Spleen (tissue), 11 donors: Measurements from ENCODE around the gene ATP1A2. TPM values are rescaled to one million over a fixed set of nuclear protein-coding genes. Genes with fewer than 3 reads are reported as not detected.

Experiments used
- DNase-seq: peaks from one replicate; pipeline ENCODE4 v3.0.0-alpha.2; 2020
- H3K27ac ChIP-seq, 8 donors: fragments of 200-600 bp; sonication (generic) in 7 of 8; 1 replicate in 4 of 8; 2 replicates in 4 of 8; pipeline versions ENCODE4 v1.5.0 to v1.8.0; 2016 to 2021; ENCODE audit warnings: inconsistent platforms in 4 of 8, mild to moderate bottlenecking in 4 of 8, moderate library complexity in 1 of 8
- H3K27me3 ChIP-seq, 7 donors: fragments of 200-600 bp; sonication (generic) in 6 of 7; replicated peaks in 1 of 7; 1 replicate in 4 of 7; 2 replicates in 3 of 7; pipeline versions ENCODE4 v1.5.0 to v1.8.0; 2016 to 2021; ENCODE audit warnings: inconsistent platforms in 3 of 7, mild to moderate bottlenecking in 1 of 7
- H3K36me3 ChIP-seq, 6 donors: fragments of 200-600 bp; sonication (generic) in 5 of 6; 1 replicate in 4 of 6; 2 replicates in 2 of 6; pipeline versions ENCODE4 v1.5.0 to v1.8.0; 2016 to 2021; ENCODE audit warnings: inconsistent platforms in 2 of 6
- H3K4me1 ChIP-seq, 6 donors: fragments of 200-600 bp; sonication (generic) in 5 of 6; 1 replicate in 3 of 6; 2 replicates in 3 of 6; pipeline versions ENCODE4 v1.5.0 to v1.8.0; 2016 to 2021; ENCODE audit warnings: inconsistent platforms in 3 of 6
- H3K4me3 ChIP-seq, 8 donors: fragments of 200-600 bp; sonication (generic) in 7 of 8; 1 replicate in 4 of 8; 2 replicates in 4 of 8; pipeline versions ENCODE4 v1.5.0 to v1.8.0; 2016 to 2021; ENCODE audit warnings: inconsistent platforms in 4 of 8, mild to moderate bottlenecking in 4 of 8, moderate library complexity in 2 of 8
- H3K9me3 ChIP-seq, 8 donors: fragments of 200-600 bp; sonication (generic) in 7 of 8; 1 replicate in 4 of 8; 2 replicates in 4 of 8; pipeline versions ENCODE4 v1.5.0 to v1.8.0; 2016 to 2021; ENCODE audit warnings: inconsistent platforms in 4 of 8
- POLR2A ChIP-seq, 3 donors: fragments of 450-650 bp; IDR thresholded peaks; one replicate each; pipeline ENCODE4 v1.5.1; 2017; ENCODE audit warnings: antibody characterized with exemption in 3 of 3, mild to moderate bottlenecking in 1 of 3
- POLR2AphosphoS5 ChIP-seq, 3 donors: sonication (generic); formaldehyde crosslinking; IDR thresholded peaks; one replicate each; pipeline ENCODE4 v1.5.1; 2017; ENCODE audit warnings: antibody characterized with exemption in 3 of 3
- WGBS, 5 donors: extraction: QIAGEN DNeasy Blood & Tissue Kit in 3 of 5; methylation state at CpG; one replicate each; pipeline versions ENCODE4 v1.1.5 to v1.1.7; 2013 to 2018; 5-methylcytosine and 5-hydroxymethylcytosine counted together
- intact Hi-C: fragments of 100-400 bp; cut with DNase I; formaldehyde crosslinking; loops from one replicate; pipeline ENCODE4 v1.15.0; 2023; ENCODE audit warnings: low total_unique reads
- polyA plus RNA-seq, 3 donors: library from polyadenylated mRNA; stranded (reverse); fragments of 200-250 nt; gene quantifications; one replicate each; pipeline ENCODE4 v1.2.1, GENCODE V29; 2013
- total RNA-seq, 7 donors: library from RNA; depleted of rRNA in 3 of 7; stranded (reverse); fragments of >200 nt in 3 of 7; fragmentation: NEBNext Ultra II Directional in 4 of 7; extraction: Animal tissue kit (Norgen Biotek cat#: 25700) in 4 of 7; gene quantifications; one replicate each; pipeline versions ENCODE4 v1.1.0 to v1.2.1, GENCODE V29; 2016 to 2021
- TF ChIP-seq, protein P1 (sequence below), 11 experiments: fragments of 200-600 bp in 7 of 11; fragments of 450-650 bp in 4 of 11; sonication (generic) in 4 of 11; IDR thresholded peaks in 8 of 11; conservative IDR thresholded peaks in 3 of 11; 1 replicate in 7 of 11; 2 replicates in 4 of 11; pipeline versions ENCODE4 v1.4.0 to v1.8.0; 2016 to 2021; ENCODE audit warnings: antibody characterized with exemption in 11 of 11, inconsistent platforms in 4 of 11, mild to moderate bottlenecking in 1 of 11
- donor health status: healthy with polysubstance abuse.
- donor health status: DM: no; HTN: no; CAD: no; lungs with moderate emphysema.
- donor health status: DM: no; HTN: no; CAD: no.
- donor health status: Bipolar disorder and iron deficiency.
- donor health status: healthy.
- donor health status: DM: no; HTN: no; CAD: no.
- donor health status: DM: yes; HTN: yes; CAD: no.

The ATP1A2 gene
- total and polyA plus RNA-seq, 10 donors: 0.13 to 19.1 (median 0.85) TPM

DNA sequence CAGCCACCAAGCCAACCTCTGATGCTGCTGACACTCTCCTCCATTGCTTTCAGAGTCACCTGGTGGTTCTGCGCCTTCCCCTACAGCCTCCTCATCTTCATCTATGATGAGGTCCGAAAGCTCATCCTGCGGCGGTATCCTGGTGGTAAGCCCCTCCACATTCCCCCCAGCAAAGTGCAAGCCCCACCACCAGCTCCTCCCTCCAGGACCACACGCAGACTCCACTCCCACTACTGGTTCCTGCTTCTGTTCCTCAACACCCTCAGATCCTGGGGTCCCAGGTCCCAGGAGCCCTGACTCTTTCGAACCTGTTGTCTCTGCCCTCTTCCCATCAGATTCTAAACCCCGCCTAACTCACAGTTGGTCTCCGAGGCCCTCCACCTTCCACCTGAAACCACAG, 24.3 kb downstream of the ATP1A2 start:
- 87 to 95% (median 94%) methylated on average over 8 of the region's 8 CpGs for WGBS, 5 donors

DNA sequence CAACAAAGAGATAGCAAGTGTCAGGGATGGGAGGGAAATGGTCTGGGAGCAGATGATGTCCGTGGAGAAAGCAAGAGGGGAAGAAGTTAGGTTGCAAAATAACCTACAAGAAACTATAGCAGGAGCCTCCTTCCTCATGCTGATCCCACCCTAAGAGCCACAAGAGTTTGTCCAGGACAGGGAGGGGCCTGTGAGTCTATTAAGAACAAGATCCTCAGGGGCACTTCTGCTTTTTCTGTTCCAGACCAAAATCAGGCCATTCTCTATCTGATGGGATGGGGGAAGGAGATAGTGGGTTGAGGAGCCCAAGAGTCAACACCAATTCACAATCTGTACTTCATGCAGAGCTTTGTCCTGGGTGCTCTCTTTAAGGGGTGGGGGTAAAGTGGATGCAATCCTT, 28.1 kb downstream of the ATP1A2 start:
- intact Hi-C loops: no loop called here
- 0 to 37% (median 9%) methylated on average over 1 of the region's 1 CpG for WGBS, 5 donors
- no peak overlapping the region for H3K4me3 ChIP-seq
- TF ChIP-seq POLR2A (IDR thresholded peaks at IDR 0.05): no peak
- TF ChIP-seq, protein P1, sequence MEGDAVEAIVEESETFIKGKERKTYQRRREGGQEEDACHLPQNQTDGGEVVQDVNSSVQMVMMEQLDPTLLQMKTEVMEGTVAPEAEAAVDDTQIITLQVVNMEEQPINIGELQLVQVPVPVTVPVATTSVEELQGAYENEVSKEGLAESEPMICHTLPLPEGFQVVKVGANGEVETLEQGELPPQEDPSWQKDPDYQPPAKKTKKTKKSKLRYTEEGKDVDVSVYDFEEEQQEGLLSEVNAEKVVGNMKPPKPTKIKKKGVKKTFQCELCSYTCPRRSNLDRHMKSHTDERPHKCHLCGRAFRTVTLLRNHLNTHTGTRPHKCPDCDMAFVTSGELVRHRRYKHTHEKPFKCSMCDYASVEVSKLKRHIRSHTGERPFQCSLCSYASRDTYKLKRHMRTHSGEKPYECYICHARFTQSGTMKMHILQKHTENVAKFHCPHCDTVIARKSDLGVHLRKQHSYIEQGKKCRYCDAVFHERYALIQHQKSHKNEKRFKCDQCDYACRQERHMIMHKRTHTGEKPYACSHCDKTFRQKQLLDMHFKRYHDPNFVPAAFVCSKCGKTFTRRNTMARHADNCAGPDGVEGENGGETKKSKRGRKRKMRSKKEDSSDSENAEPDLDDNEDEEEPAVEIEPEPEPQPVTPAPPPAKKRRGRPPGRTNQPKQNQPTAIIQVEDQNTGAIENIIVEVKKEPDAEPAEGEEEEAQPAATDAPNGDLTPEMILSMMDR (IDR thresholded peaks at IDR 0.05 in 8 of 11, conservative IDR thresholded peaks at IDR 0.05 in 3 of 11): no peak
- TF ChIP-seq POLR2AphosphoS5 (IDR thresholded peaks at IDR 0.05): no peak
- H3K27ac ChIP-seq: no peak overlapping the region
- H3K4me1 ChIP-seq: no peaks in the 10 kb centered on the region
- H3K36me3 ChIP-seq: no peaks in the 10 kb centered on the region
- H3K27me3 ChIP-seq: peaks cover 0 to 14% (median 0%) of the 10 kb centered on the region in 7 donors
- H3K9me3 ChIP-seq: no peaks in the 10 kb centered on the region
- DNase-seq: no peak

More for the DNA sequence above, 24.3 kb downstream of the ATP1A2 start:
- Histone ChIP-seq H3K9me3 (no peaks in the 10 kb centered on the region), H3K27me3 (peaks cover 0 to 14% (median 0%) of the 10 kb centered on the region in 7 donors), H3K4me1 (no peaks in the 10 kb centered on the region), H3K4me3 (no peak overlapping the region), H3K36me3 (no peaks in the 10 kb centered on the region), H3K27ac (no peak overlapping the region)
- TF ChIP-seq POLR2AphosphoS5 (IDR thresholded peaks at IDR 0.05) (no peak), POLR2A (IDR thresholded peaks at IDR 0.05) (no peak)
- TF ChIP-seq, protein P1 (IDR thresholded peaks at IDR 0.05 in 8 of 11, conservative IDR thresholded peaks at IDR 0.05 in 3 of 11): no peak
- no peak for DNase-seq
- intact Hi-C loops: no loop called here

DNA sequence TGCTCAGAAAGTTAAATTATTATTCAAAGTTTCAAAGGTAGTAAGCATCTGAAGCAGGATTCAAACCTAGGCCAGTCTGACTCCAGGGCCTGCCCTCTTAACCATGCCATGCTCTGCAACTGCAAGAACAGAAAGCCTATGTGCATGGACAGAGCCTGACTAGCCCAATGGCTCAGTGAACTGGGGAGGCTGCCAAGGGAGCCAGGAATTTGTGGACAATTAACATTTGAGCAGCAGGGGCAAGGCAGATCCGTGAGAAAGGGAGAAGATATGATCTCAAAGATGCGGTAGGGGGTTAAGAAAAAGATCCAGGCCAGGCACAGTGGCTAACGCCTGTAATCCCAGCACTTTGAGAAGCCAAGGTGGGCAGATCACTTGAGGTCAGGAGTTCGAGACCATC, 29.4 kb downstream of the ATP1A2 start:
- Histone ChIP-seq H3K27me3 (peaks cover 0 to 14% (median 0%) of the 10 kb centered on the region in 7 donors), H3K36me3 (no peaks in the 10 kb centered on the region), H3K4me3 (no peak overlapping the region), H3K9me3 (no peaks in the 10 kb centered on the region), H3K4me1 (peaks cover 0 to 4% (median 0%) of the 10 kb centered on the region in 6 donors), H3K27ac (no peak overlapping the region)
- no peak for DNase-seq
- WGBS, 5 donors: 75 to 89% (median 82%) methylated on average over 4 of the region's 4 CpGs
- intact Hi-C loops: no loop called here
- TF ChIP-seq, protein P1 (IDR thresholded peaks at IDR 0.05 in 8 of 11, conservative IDR thresholded peaks at IDR 0.05 in 3 of 11): no peak
- TF ChIP-seq POLR2AphosphoS5 (IDR thresholded peaks at IDR 0.05) (no peak), POLR2A (IDR thresholded peaks at IDR 0.05) (no peak)

DNA sequence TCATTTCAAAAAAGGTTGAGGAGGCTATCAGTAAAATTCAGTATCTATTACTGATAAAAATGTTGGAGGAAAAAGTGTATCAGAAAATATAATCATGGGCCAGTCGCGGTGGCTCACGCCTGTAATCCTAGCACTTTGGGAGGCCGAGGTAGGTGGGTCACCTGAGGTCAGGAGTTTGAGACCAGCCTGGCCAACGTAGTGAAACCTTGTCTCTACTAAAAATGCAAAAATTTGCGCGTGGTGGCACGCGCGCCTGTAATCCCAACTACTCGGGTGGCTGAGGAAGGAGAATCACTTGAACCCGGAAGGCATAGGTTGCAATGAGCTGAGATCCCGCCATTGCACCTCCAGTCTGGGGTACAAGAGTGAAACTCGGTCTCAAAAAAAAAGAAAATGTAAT, 30.5 kb downstream of the ATP1A2 start:
- peaks cover 0 to 6% (median 0%) of the 10 kb centered on the region in 7 donors for H3K27me3 ChIP-seq
- H3K36me3 ChIP-seq: no peaks in the 10 kb centered on the region
- 91 to 97% (median 93%) methylated on average over 14 of the region's 14 CpGs for WGBS, 5 donors
- peaks cover 0 to 4% (median 0%) of the 10 kb centered on the region in 6 donors for H3K4me1 ChIP-seq
- H3K4me3 ChIP-seq: no peak overlapping the region
- no peak for DNase-seq
- TF ChIP-seq POLR2AphosphoS5 (IDR thresholded peaks at IDR 0.05): no peak
- no peak for TF ChIP-seq POLR2A (IDR thresholded peaks at IDR 0.05)
- TF ChIP-seq, protein P1 (IDR thresholded peaks at IDR 0.05 in 8 of 11, conservative IDR thresholded peaks at IDR 0.05 in 3 of 11): no peak
- intact Hi-C loops: no loop called here
- H3K9me3 ChIP-seq: no peaks in the 10 kb centered on the region
- no peak overlapping the region for H3K27ac ChIP-seq
